Esophagus (tissue), 2 donors: ENCODE measurements around the gene STARD4. TPM values are rescaled to one million over a fixed set of nuclear protein-coding genes. Genes with fewer than 3 reads are reported as not detected.

Experiments
- H3K27ac ChIP-seq, 2 donors: one replicate each; pipeline ENCODE4 v1.5.1; 2013; ENCODE audit warnings: low read depth in 2 of 2, mild to moderate bottlenecking in 2 of 2, inconsistent platforms in 1 of 2, low read length in 1 of 2, moderate library complexity in 1 of 2
- H3K27me3 ChIP-seq, 2 donors: one replicate each; pipeline ENCODE4 v1.6.1; 2013; ENCODE audit warnings: low read length in 2 of 2, control low read depth in 1 of 2, mild to moderate bottlenecking in 1 of 2; ENCODE audit not compliant: insufficient read depth in 2 of 2, control insufficient read depth in 1 of 2
- H3K36me3 ChIP-seq, 2 donors: one replicate each; pipeline ENCODE4 v1.6.1; 2013; ENCODE audit warnings: low read length in 1 of 2; ENCODE audit not compliant: control insufficient read depth in 2 of 2, insufficient read depth in 2 of 2
- H3K4me1 ChIP-seq, 2 donors: one replicate each; pipeline ENCODE4 v1.6.1; 2013; ENCODE audit warnings: low read length in 1 of 2; ENCODE audit not compliant: control insufficient read depth in 2 of 2, insufficient read depth in 2 of 2
- H3K4me3 ChIP-seq, 2 donors: one replicate each; pipeline ENCODE4 v1.5.1; 2013; ENCODE audit warnings: low read length in 2 of 2, mild to moderate bottlenecking in 2 of 2, low read depth in 1 of 2, moderate library complexity in 1 of 2
- H3K9me3 ChIP-seq, 2 donors: one replicate each; pipeline ENCODE4 v1.6.1; 2013; ENCODE audit warnings: mild to moderate bottlenecking in 2 of 2, low read depth in 1 of 2, low read length in 1 of 2, moderate library complexity in 1 of 2; ENCODE audit not compliant: control insufficient read depth in 2 of 2, insufficient read depth in 1 of 2
- WGBS, 2 donors: extraction: QIAGEN DNeasy Blood & Tissue Kit; methylation state at CpG; one replicate each; pipeline ENCODE4 v1.1.7; 2013; 5-methylcytosine and 5-hydroxymethylcytosine counted together
- polyA plus RNA-seq, 2 donors: library from polyadenylated mRNA; stranded (reverse); fragments of 200-250 nt; gene quantifications; one replicate each; pipeline ENCODE4 v1.2.3, GENCODE V29; 2013
- donor health status: healthy with polysubstance abuse.
- donor health status: Bipolar disorder and iron deficiency.

The STARD4 gene
- polyA plus RNA-seq, 2 donors = 5.3 to 5.9 TPM

DNA sequence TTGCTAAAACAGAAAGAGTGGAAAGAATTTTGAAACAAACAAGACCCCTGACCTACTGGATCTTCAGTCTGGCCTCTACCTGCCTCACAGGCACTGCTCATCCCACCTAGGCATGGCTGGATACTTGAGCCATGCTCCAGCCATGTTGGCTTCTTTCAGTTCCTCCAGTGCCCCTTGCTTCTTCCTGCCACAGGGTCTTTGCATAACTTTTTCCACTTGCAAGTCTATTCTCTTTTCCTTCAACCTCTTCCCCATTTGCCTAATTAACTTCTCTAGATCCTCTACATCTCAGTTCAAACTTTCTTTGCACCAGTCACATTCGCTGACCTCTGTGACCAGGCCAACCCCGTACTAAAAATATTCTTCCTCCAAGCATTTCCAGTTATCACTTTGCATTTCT lies 50.4 kb downstream of the STARD4 start:
- no peaks in the 10 kb centered on the region for H3K36me3 ChIP-seq
- 86% methylated on average over 2 of the region's 2 CpGs for WGBS, 2 donors
- H3K4me3 ChIP-seq = no peak overlapping the region
- H3K9me3 ChIP-seq = no peaks in the 10 kb centered on the region
- H3K4me1 ChIP-seq = no peaks in the 10 kb centered on the region
- no peak overlapping the region for H3K27ac ChIP-seq
- H3K27me3 ChIP-seq = no peaks in the 10 kb centered on the region

DNA sequence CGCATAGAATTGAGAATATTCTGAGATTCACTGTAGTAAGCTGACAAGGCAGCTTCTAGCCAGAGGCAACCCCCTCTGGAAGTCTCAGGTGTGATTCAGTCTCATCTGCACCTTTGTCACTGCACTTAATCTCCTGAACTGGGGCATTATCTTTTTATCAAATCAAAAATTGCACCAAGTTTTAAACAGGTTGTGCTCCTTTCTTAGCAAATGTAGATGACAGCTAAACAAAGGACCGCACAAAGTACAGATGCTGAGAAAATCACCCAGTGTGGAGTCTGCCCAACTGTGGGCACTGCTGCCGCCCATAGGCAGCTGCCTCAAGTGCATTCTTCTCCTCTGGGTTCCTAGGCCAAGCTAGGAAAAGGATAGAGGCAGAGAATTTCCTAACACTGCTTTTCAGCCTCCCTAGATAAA lies 51.1 kb downstream of the STARD4 start:
- Histone ChIP-seq H3K36me3 (no peaks in the 10 kb centered on the region), H3K27ac (no peak overlapping the region), H3K4me1 (no peaks in the 10 kb centered on the region), H3K27me3 (no peaks in the 10 kb centered on the region), H3K9me3 (no peaks in the 10 kb centered on the region), H3K4me3 (no peak overlapping the region)
- 54 to 62% methylated on average over 3 of the region's 3 CpGs for WGBS, 2 donors

DNA sequence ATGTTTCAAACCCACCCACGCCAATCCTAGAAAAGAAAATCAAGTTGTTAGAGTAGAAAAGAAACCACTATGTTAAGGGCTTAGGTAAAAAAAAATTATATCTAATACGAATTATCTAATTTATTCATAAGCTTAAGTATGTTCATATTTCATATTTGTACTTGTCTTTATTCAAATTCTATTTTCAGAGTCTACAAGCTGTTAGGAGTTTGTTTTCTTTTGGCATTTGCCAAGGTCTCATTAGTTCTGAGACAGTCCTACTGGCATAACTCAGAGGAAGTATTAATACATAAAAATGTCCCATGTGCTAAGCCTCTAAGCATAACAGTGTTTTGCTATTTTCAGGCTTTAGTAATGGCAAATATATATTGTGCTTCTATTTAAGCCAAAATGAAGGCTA lies 57.6 kb downstream of the STARD4 start:
- Histone ChIP-seq H3K27ac (no peak overlapping the region), H3K27me3 (no peaks in the 10 kb centered on the region), H3K36me3 (no peaks in the 10 kb centered on the region), H3K9me3 (no peaks in the 10 kb centered on the region), H3K4me3 (no peak overlapping the region), H3K4me1 (no peaks in the 10 kb centered on the region)
- 55 to 60% methylated on average over 2 of the region's 2 CpGs for WGBS, 2 donors

DNA sequence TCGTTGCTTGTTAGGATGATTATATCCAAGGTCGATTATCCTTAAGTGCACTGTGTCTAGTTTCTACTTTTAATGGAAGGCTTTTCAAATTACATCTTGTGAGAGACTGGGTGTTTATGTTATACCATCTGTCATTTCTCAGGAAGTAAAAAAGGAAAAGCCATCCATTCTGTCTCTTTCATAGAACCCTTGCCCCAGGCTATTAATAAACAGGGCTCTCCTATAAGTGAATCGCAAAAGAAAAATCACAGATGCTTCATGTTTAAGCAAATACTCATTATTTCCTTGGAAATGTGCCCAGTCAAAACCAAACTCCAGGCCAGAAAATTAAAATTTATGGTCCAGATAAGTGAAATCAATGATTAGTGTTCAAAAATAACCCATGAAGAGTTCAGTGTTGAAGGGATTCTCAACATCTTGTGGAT lies 58.1 kb downstream of the STARD4 start:
- WGBS, 2 donors = 29 to 32% methylated on average over 3 of the region's 3 CpGs
- H3K4me3 ChIP-seq = no peak overlapping the region
- no peaks in the 10 kb centered on the region for H3K27me3 ChIP-seq
- no peaks in the 10 kb centered on the region for H3K9me3 ChIP-seq
- no peak overlapping the region for H3K27ac ChIP-seq
- no peaks in the 10 kb centered on the region for H3K36me3 ChIP-seq
- no peaks in the 10 kb centered on the region for H3K4me1 ChIP-seq

DNA sequence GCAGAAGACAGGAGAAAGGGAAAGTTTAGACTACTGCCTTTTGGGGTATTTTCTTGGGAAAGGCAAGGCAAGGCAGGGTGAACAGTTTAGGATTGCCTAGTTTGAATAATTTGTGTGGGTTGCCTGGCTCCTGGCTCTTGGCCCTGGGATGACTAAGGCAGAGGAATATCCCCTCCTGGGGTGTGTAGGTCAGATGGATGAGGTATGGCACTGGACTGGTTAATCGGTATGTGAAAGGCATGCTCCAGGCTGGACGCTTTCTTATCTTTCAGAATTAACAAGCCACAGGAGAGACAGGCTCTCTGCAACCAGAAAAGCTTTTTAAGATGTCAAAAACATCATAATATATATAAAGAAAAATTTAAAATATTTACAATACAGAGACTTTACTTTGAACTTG lies 58.6 kb downstream of the STARD4 start:
- Histone ChIP-seq H3K4me3 (no peak overlapping the region), H3K4me1 (no peaks in the 10 kb centered on the region), H3K9me3 (no peaks in the 10 kb centered on the region), H3K27ac (no peak overlapping the region), H3K36me3 (no peaks in the 10 kb centered on the region), H3K27me3 (no peaks in the 10 kb centered on the region)
- WGBS, 2 donors = 62 to 65% methylated on average over 2 of the region's 2 CpGs

DNA sequence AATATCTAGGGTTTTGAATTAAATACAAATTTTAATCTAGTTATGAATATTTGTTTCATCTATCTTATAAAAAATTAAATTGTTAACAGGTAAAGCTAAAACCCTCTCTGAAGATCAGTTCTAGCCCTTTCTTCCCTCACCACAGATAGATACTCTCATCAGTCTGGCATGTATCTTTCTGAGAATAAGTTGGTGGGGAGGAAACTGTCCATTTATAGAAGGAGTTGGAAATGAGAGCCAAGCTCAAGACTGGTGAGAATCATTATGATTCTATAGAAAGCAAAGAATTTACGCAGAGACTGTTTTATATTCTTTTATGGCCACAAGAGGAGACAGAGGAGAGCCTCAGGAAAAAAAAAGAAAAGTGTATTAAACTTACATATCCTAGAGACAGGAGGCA lies 59.0 kb downstream of the STARD4 start:
- 86 to 87% methylated on average over 1 of the region's 1 CpG for WGBS, 2 donors
- H3K36me3 ChIP-seq = no peaks in the 10 kb centered on the region
- H3K4me3 ChIP-seq = no peak overlapping the region
- H3K27ac ChIP-seq = no peak overlapping the region
- no peaks in the 10 kb centered on the region for H3K9me3 ChIP-seq
- H3K4me1 ChIP-seq = no peaks in the 10 kb centered on the region
- no peaks in the 10 kb centered on the region for H3K27me3 ChIP-seq

DNA sequence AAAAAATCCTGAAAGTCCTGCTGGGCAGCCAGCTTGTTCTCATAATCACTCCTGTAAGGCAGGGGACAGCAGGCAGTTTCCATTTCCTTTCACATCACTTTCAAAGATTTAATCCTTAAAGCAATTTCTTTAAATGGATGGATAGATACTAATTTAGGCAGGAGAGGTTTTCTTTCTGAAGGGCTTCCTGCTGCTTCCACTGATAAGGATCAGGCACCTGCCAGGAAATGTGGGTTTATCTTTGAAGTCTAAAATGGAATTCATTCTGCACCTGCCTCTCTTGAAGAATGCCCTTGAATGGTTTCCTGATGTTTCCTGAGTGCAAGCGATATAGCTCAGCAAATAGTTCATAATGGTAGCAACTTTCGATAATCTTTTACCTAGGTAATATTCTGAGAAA lies 64.5 kb downstream of the STARD4 start:
- Histone ChIP-seq H3K36me3 (no peaks in the 10 kb centered on the region), H3K4me3 (no peak overlapping the region), H3K27me3 (no peaks in the 10 kb centered on the region), H3K9me3 (no peaks in the 10 kb centered on the region), H3K27ac (no peak overlapping the region), H3K4me1 (no peaks in the 10 kb centered on the region)
- WGBS, 2 donors = 29 to 35% methylated on average over 2 of the region's 2 CpGs

DNA sequence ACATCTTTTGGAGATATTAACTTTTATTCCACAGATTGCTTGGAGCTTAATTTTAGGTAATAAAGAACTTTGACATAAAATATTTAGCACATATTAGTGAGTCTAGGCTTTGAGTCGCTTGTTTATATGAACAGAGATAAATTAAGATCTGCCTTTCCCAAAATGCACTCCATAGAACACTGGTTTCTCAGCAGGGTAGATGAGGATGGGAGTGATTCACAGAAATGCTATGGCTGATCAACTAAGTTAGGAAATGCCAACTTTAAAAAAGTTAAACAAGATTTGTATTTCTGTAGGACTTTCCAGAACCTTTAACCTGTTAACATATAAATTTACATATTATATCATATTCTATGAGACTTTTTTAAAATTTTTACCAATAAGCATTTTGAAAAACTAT lies 65.2 kb downstream of the STARD4 start:
- 75 to 77% methylated on average over 1 of the region's 1 CpG for WGBS, 2 donors

More for the DNA sequence above, 65.2 kb downstream of the STARD4 start:
- H3K4me1 ChIP-seq = no peaks in the 10 kb centered on the region
- no peaks in the 10 kb centered on the region for H3K36me3 ChIP-seq
- no peak overlapping the region for H3K4me3 ChIP-seq
- H3K27ac ChIP-seq = no peak overlapping the region
- H3K9me3 ChIP-seq = no peaks in the 10 kb centered on the region
- no peaks in the 10 kb centered on the region for H3K27me3 ChIP-seq

Other genes with a start within 250 kb of the STARD4 start
- gene NREP, start 244.7 kb upstream of the STARD4 start, polyA plus RNA-seq = 1 to 10 TPM; 4.6 to 7.5 TPM